PC-9 (cell line): ENCODE results near the gene GPR35. TPM values are rescaled to one million over a fixed set of nuclear protein-coding genes. Genes with fewer than 3 reads are reported as not detected.

Source experiments
- BruUV-seq: library from RNA; stranded (reverse); fragments of 400-500 nt; replicated peaks from 2 replicates; lab custom pipeline; 2021; lab: Mats Ljungman, UMichigan
- CTCF ChIA-PET: fragments of 300-600 bp; sonication (Branson Sonifier 250); formaldehyde crosslinking; loops from one replicate; lab custom pipeline; 2022; ENCODE audit warnings: antibody characterized with exemption; lab: Charles Lee
- POLR2A ChIA-PET: fragments of 300-600 bp; sonication (Branson Sonifier 250); formaldehyde crosslinking; loops from one replicate; lab custom pipeline; 2022; ENCODE audit warnings: antibody characterized with exemption; ENCODE audit not compliant: unreplicated experiment; lab: Charles Lee
- DNase-seq, 2 experiments: peaks; one replicate each; pipeline versions ENCODE4 v3.0.0 to v3.0.0-alpha.2; 2015 to 2022; ENCODE audit warnings: mixed read lengths in 1 of 2
- H2AFZ ChIP-seq: fragments of 200-600 bp; sonication (generic); 2 replicates; pipeline ENCODE4 v1.8.1; 2017; ENCODE audit warnings: antibody characterized with exemption
- H3F3A ChIP-seq: fragments of 200-600 bp; sonication (generic); 2 replicates; pipeline ENCODE4 v1.8.1; 2017; ENCODE audit warnings: antibody characterized with exemption, mild to moderate bottlenecking, low read depth; ENCODE audit not compliant: insufficient read depth
- H3K27ac ChIP-seq: fragments of 200-600 bp; sonication (generic); 2 replicates; pipeline ENCODE4 v1.6.1; 2016; ENCODE audit warnings: mixed run types
- H3K27me3 ChIP-seq: fragments of 200-600 bp; sonication (generic); 2 replicates; pipeline ENCODE4 v1.6.1; 2016; ENCODE audit warnings: low read depth, mixed run types; ENCODE audit not compliant: insufficient read depth
- H3K36me3 ChIP-seq: fragments of 200-600 bp; sonication (generic); 2 replicates; pipeline ENCODE4 v1.6.1; 2016; ENCODE audit warnings: low read depth, mixed run types
- H3K4me1 ChIP-seq: fragments of 200-600 bp; sonication (generic); replicated peaks from 2 replicates; pipeline ENCODE4 v1.6.1; 2016; ENCODE audit warnings: mixed run types; ENCODE audit not compliant: insufficient read depth
- H3K4me2 ChIP-seq: fragments of 200-600 bp; sonication (generic); 2 replicates; pipeline ENCODE4 v1.6.1; 2017; ENCODE audit warnings: mixed run types
- H3K4me3 ChIP-seq: fragments of 200-600 bp; sonication (generic); 2 replicates; pipeline ENCODE4 v1.6.1; 2016; ENCODE audit warnings: mixed run types
- H3K79me2 ChIP-seq: fragments of 200-600 bp; sonication (generic); 2 replicates; pipeline ENCODE4 v1.6.1; 2017; ENCODE audit warnings: low read depth, mixed run types
- H3K9me2 ChIP-seq: fragments of 200-600 bp; sonication (generic); 2 replicates; pipeline ENCODE4 v1.8.1; 2017; ENCODE audit warnings: mild to moderate bottlenecking; ENCODE audit not compliant: insufficient read depth
- H3K9me3 ChIP-seq: fragments of 200-600 bp; sonication (generic); 2 replicates; pipeline ENCODE4 v1.8.1; 2016; ENCODE audit warnings: low read depth; ENCODE audit not compliant: insufficient read depth
- H4K20me1 ChIP-seq: fragments of 200-600 bp; sonication (generic); 2 replicates; pipeline ENCODE4 v1.8.1; 2017; ENCODE audit not compliant: insufficient read depth
- CTCF ChIP-seq: fragments of 200-600 bp; sonication (generic); conservative IDR thresholded peaks from 2 replicates; pipeline ENCODE4 v1.6.1; 2017; ENCODE audit warnings: mixed run types, antibody characterized with exemption, mild to moderate bottlenecking, moderate library complexity
- EZH2 ChIP-seq: fragments of 200-600 bp; sonication (generic); IDR thresholded peaks from 2 replicates; pipeline ENCODE4 v1.8.0; 2017; ENCODE audit warnings: antibody characterized with exemption, low read depth
- intact Hi-C: fragments of 100-400 bp; cut with micrococcal nuclease; formaldehyde crosslinking; loops from one replicate; pipeline ENCODE4 v1.10.0; 2022; ENCODE audit not compliant: unreplicated experiment
- total RNA-seq: library from RNA; stranded (reverse); gene quantifications from 2 replicates; pipeline ENCODE4 v1.2.3, GENCODE V29; 2021

The GPR35 gene
- total RNA-seq, 1 experiment from 2014 or later, result 1.1 TPM

DNA sequence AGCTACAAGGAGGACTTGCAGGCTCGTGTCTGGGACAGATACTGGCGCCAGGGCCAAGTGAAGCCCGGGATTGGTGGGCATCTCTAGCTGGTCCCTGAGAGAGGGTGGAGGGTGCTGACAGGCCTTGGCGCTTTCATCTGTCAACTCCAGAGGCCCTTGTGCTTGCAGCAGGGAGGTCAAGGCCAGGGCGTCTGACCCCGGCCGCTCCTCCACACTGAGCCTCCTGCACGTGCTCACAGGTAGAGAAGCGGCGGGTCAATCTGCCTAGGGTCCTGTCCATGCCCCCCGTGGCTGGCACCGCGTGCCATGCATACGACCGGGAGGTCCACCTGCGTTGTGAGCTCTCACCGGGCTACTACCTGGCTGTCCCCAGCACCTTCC lies 29.2 kb upstream of the GPR35 start:
- H3K27me3 ChIP-seq, result no peaks in the 10 kb centered on the region
- no peaks in the 10 kb centered on the region for H3K4me1 ChIP-seq
- no peak overlapping the region for H3K27ac ChIP-seq
- H3K4me2 ChIP-seq, result no peak overlapping the region
- intact Hi-C loops, result no loop called here
- no peak overlapping the region for H2AFZ ChIP-seq
- no peak for DNase-seq
- no TSS peak for BruUV-seq
- no peak for TF ChIP-seq EZH2
- TF ChIP-seq CTCF, result no peak; the same call in 1 of the 2 replicates
- ChIA-PET POLR2A (no interaction called here), CTCF (no interaction called here)
- H3F3A ChIP-seq, result no peaks in the 10 kb centered on the region
- no peaks in the 10 kb centered on the region; the same call in none of the 2 replicates for H3K79me2 ChIP-seq
- H3K9me3 ChIP-seq, result no peaks in the 10 kb centered on the region
- 0 out of 2 replicates have a peak, but pooled peaks cover 4% of the 10 kb centered on the region for H3K36me3 ChIP-seq
- H3K9me2 ChIP-seq, result no peaks in the 10 kb centered on the region
- no peak overlapping the region for H3K4me3 ChIP-seq
- peaks cover 14% of the 10 kb centered on the region for H4K20me1 ChIP-seq

DNA sequence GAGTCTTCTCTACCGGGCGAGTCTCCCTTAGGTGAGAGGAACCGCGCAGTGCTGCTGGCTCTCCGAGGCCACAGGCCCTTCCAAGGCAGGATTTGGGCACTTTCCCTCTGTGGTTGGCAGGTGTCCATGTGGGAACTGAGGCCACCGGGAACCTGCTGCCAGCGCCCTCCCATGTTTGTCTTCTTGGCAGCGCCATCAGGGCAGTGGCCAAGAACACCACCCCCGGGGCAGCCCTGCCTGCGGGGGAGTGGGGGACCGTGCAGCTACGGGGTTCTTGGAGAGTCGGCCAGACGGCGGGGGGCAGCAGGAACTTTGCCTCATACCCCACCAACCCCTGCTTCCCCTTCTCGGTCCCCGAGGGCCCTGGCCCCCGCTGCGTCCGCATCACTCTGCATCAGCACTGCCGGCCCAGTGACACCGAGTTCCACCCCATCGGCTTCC lies 28.8 kb upstream of the GPR35 start:
- no peak for DNase-seq
- Histone ChIP-seq H3K4me2 (no peak overlapping the region), H3K27ac (no peak overlapping the region), H3F3A (no peaks in the 10 kb centered on the region), H3K27me3 (no peaks in the 10 kb centered on the region), H2AFZ (no peak overlapping the region), H3K9me2 (no peaks in the 10 kb centered on the region), H3K9me3 (no peaks in the 10 kb centered on the region), H3K4me3 (no peak overlapping the region), H3K79me2 (no peaks in the 10 kb centered on the region; the same call in none of the 2 replicates), H4K20me1 (peaks cover 12% of the 10 kb centered on the region), H3K4me1 (no peaks in the 10 kb centered on the region), H3K36me3 (0 out of 2 replicates have a peak, but pooled peaks cover 4% of the 10 kb centered on the region)
- ChIA-PET POLR2A (no interaction called here), CTCF (no interaction called here)
- TF ChIP-seq CTCF (no peak), EZH2 (no peak)
- intact Hi-C loops, result no loop called here
- no TSS peak for BruUV-seq

GRCh38 chr2:240597054-240597418 lies 28.2 kb upstream of the GPR35 start:
- BruUV-seq, result no TSS peak
- H2AFZ ChIP-seq, result no peak overlapping the region
- no peaks in the 10 kb centered on the region for H3K9me2 ChIP-seq
- H3K4me2 ChIP-seq, result no peak overlapping the region
- CTCF ChIA-PET, result no interaction called here
- 0 out of 2 replicates have a peak, but pooled peaks cover 4% of the 10 kb centered on the region for H3K36me3 ChIP-seq
- H3F3A ChIP-seq, result no peaks in the 10 kb centered on the region
- peaks cover 12% of the 10 kb centered on the region for H4K20me1 ChIP-seq
- no peaks in the 10 kb centered on the region; the same call in 1 of the 2 replicates for H3K79me2 ChIP-seq
- TF ChIP-seq EZH2 (no peak), CTCF (no peak)
- H3K4me1 ChIP-seq, result no peaks in the 10 kb centered on the region
- H3K27ac ChIP-seq, result no peak overlapping the region
- H3K27me3 ChIP-seq, result no peaks in the 10 kb centered on the region
- intact Hi-C loops, result no loop called here
- H3K9me3 ChIP-seq, result no peaks in the 10 kb centered on the region
- H3K4me3 ChIP-seq, result no peak overlapping the region
- POLR2A ChIA-PET, result no interaction called here
- no peak for DNase-seq
